IgD-negative memory B cell (primary cell): ENCODE data around the gene ZNF253. TPM values are rescaled to one million over a fixed set of nuclear protein-coding genes. Genes with fewer than 3 reads are reported as not detected.
"Not testable (repeated sequence)": the region's sequence is repeated elsewhere in the genome, so short reads cannot be mapped to it uniquely, and the experiment has no call there.

ENCODE experiments used
- H3K27ac Mint-ChIP-seq, 3 donors: one replicate each; pipeline ENCODE4 v1.8.0; 2020 to 2022; ENCODE audit warnings: mild to moderate bottlenecking in 3 of 3, mixed read lengths in 3 of 3, moderate library complexity in 1 of 3
- H3K27me3 Mint-ChIP-seq: one replicate; pipeline ENCODE4 v1.8.0; 2021; ENCODE audit warnings: mixed read lengths
- H3K36me3 Mint-ChIP-seq: one replicate; pipeline ENCODE4 v1.8.0; 2020; ENCODE audit warnings: mild to moderate bottlenecking, mixed read lengths
- H3K4me1 Mint-ChIP-seq, 3 donors: one replicate each; pipeline ENCODE4 v1.8.0; 2020 to 2022; ENCODE audit warnings: mixed read lengths in 3 of 3, mild to moderate bottlenecking in 1 of 3
- H3K4me3 Mint-ChIP-seq, 4 donors: one replicate each; pipeline ENCODE4 v1.8.0; 2020 to 2022; ENCODE audit warnings: mild to moderate bottlenecking in 4 of 4, mixed read lengths in 4 of 4, moderate library complexity in 3 of 4
- H3K9me3 Mint-ChIP-seq, 3 donors: one replicate each; pipeline ENCODE4 v1.8.0; 2020 to 2021; ENCODE audit warnings: mixed read lengths in 3 of 3, mild to moderate bottlenecking in 1 of 3
- polyA plus RNA-seq: library from polyadenylated mRNA; unstranded; fragments of 300-500 nt; fragmentation: Illumina TruSeq; gene quantifications from one replicate; pipeline ENCODE4 v1.2.3, GENCODE V29; 2021

ZNF253 gene
- polyA plus RNA-seq, 1 donor from 2014 or later, result 11.2 TPM

DNA sequence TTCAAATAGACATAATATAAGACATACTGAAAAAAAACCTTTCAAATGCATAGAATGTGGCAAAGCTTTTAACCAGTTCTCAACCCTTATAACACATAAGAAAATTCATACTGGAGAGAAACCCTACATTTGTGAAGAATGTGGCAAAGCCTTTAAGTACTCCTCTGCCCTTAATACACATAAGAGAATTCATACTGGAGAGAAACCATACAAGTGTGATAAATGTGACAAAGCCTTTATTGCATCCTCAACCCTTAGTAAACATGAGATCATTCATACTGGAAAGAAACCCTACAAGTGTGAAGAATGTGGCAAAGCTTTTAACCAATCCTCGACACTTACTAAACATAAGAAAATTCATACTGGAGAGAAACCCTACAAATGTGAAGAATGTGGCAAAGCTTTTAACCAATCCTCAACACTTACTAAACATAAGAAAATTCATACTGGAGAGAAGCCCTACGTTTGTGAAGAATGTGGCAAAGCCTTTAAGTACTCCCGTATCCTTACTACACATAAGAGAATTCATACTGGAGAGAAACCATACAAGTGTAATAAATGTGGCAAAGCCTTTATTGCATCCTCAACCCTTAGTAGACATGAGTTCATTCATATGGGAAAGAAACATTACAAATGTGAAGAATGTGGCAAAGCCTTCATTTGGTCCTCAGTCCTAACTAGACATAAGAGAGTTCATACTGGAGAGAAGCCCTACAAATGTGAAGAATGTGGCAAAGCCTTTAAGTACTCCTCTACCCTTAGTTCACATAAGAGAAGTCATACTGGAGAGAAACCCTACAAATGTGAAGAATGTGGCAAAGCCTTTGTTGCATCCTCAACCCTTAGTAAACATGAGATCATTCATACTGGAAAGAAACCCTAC, 68.0 kb downstream of the ZNF253 start:
- H3K4me3 Mint-ChIP-seq, result peak overlapping the region in 1 of 4 donors; percentile 35
- not testable (repeated sequence) for H3K27ac Mint-ChIP-seq, H3K4me1 Mint-ChIP-seq

DNA sequence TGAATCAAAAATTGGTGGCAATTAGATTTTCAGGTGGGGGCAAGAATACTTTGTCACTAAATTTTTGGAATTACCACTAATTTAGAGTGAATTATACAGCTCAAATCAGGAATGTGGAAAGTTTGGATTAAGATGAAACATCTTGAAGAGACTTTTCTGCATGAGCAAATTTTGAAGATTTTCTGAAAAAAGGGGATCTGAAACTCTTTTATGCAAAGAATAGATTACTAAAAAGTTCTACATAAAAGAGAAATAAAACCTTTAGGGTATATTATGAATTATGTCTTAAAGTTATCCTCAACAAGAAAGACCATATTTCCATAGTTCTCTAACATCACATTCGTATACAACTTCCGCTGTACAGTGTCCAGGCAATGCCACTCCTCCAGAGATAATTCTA, 71.7 kb downstream of the ZNF253 start:
- Mint-ChIP-seq H3K27ac (no peak overlapping the region), H3K36me3 (peaks cover 13% of the 10 kb centered on the region), H3K4me1 (peaks cover 3 to 7% (median 7%) of the 10 kb centered on the region in 3 donors), H3K9me3 (peaks cover 9 to 31% (median 22%) of the 10 kb centered on the region in 3 donors), H3K4me3 (peak overlapping the region in 1 of 4 donors; percentile 70), H3K27me3 (no peaks in the 10 kb centered on the region)

More for the DNA sequence above, 68.0 kb downstream of the ZNF253 start:
- peaks cover 23% of the 10 kb centered on the region for H3K36me3 Mint-ChIP-seq
- H3K9me3 Mint-ChIP-seq, result peaks cover 8 to 27% (median 24%) of the 10 kb centered on the region in 3 donors
- not testable (repeated sequence) for H3K27me3 Mint-ChIP-seq

- H3K4me1 Mint-ChIP-seq, result peaks cover 3 to 7% (median 7%) of the 10 kb centered on the region in 3 donors
- no peak overlapping the region for H3K4me3 Mint-ChIP-seq
- H3K27ac Mint-ChIP-seq, result no peak overlapping the region
- H3K9me3 Mint-ChIP-seq, result peaks cover 5 to 22% (median 20%) of the 10 kb centered on the region in 3 donors
- H3K36me3 Mint-ChIP-seq, result peaks cover 4% of the 10 kb centered on the region
- H3K27me3 Mint-ChIP-seq, result no peaks in the 10 kb centered on the region
Observed at GRCh38 chr19:19938449-19938848, 72.8 kb downstream of the ZNF253 start.

DNA sequence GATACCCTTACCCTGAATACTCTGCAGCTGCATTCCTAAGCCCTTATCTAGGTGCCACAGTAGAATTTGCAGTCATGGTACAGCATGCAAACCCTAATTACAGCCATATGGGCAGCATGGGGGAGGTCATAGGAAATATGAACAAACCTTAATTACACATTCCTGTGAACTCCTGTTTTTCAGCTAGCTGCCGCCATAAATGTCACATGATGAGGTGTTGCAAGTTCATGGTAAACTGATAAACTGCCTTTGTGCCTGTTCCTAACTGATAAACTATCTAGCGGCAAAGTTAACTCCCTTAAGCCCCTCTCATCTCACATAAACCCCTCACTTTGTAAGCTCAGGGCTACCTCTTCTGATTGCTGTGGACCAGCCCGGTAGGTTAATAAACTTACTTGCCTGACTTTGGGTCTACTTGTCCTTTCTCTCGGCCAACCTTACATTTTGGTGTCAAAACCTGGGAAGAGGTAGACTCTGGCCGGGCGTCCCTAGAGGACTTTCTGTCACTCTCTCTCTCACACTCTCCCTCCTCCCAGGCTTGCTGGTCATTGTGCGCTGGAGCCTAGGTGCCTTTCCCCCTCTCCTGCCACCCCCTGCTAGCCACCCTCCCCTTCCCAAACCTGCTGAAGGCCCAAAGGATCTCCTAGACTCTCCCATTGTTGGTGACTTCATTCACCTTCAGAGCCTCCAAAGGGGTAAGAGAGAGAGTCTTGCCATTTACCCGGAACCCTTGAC, 78.3 kb downstream of the ZNF253 start:
- Mint-ChIP-seq H3K36me3 (no peaks in the 10 kb centered on the region), H3K27me3 (no peaks in the 10 kb centered on the region), H3K27ac (no peak overlapping the region), H3K4me3 (no peak overlapping the region), H3K4me1 (no peaks in the 10 kb centered on the region), H3K9me3 (peaks cover 4 to 14% (median 7%) of the 10 kb centered on the region in 3 donors)

Other genes starting within 250 kb of the ZNF253 start
- gene PBX4, start 247.2 kb upstream of the ZNF253 start, polyA plus RNA-seq, result 4.1 TPM
- 14.3 TPM for gene LPAR2, start 237.7 kb upstream of the ZNF253 start, polyA plus RNA-seq
- 72.4 TPM for gene GMIP, start 222.2 kb upstream of the ZNF253 start, polyA plus RNA-seq
- gene ATP13A1, start 202.2 kb upstream of the ZNF253 start, polyA plus RNA-seq, result 59.0 TPM
- 32.2 TPM for gene ZNF101, start 197.0 kb upstream of the ZNF253 start, polyA plus RNA-seq
- 7.2 TPM for gene ZNF14, start 132.8 kb upstream of the ZNF253 start, polyA plus RNA-seq
- 24.5 TPM for gene ZNF506, start 44.1 kb upstream of the ZNF253 start, polyA plus RNA-seq
- gene ZNF93, start 35.1 kb downstream of the ZNF253 start, polyA plus RNA-seq, result 11.2 TPM
- gene ZNF682, start 173.6 kb downstream of the ZNF253 start, polyA plus RNA-seq, result 3.7 TPM
- 3.9 TPM for gene ZNF90, start 212.1 kb downstream of the ZNF253 start, polyA plus RNA-seq